Ureter (tissue), 1 donor: ENCODE measurements around the gene DGCR2. TPM values are rescaled to one million over a fixed set of nuclear protein-coding genes. Genes with fewer than 3 reads are reported as not detected.

Experiments used
- total RNA-seq: library from RNA; stranded (reverse); gene quantifications from one replicate; pipeline ENCODE4 v1.2.4, GENCODE V29; 2023
- donor health status: DM: yes; HTN: yes; CAD: no.

The DGCR2 gene
- total RNA-seq, 1 donor from 2014 or later = 68.7 TPM

Other genes starting within 250 kb of the DGCR2 start
- 1.7 TPM for gene DGCR6, start 216.1 kb downstream of the DGCR2 start, total RNA-seq
- gene PRODH, start 186.1 kb downstream of the DGCR2 start, total RNA-seq = 12.4 TPM
- gene TSSK2, start 8.9 kb upstream of the DGCR2 start, total RNA-seq = not detected
- gene ESS2, start 22.2 kb upstream of the DGCR2 start, total RNA-seq = 14.6 TPM
- not detected for gene GSC2, start 27.9 kb upstream of the DGCR2 start, total RNA-seq
- gene SLC25A1, start 56.3 kb upstream of the DGCR2 start, total RNA-seq = 69.9 TPM
- 5.8 TPM for gene CLTCL1, start 169.3 kb upstream of the DGCR2 start, total RNA-seq